ENCODE results near the gene AGR3.

DNA sequence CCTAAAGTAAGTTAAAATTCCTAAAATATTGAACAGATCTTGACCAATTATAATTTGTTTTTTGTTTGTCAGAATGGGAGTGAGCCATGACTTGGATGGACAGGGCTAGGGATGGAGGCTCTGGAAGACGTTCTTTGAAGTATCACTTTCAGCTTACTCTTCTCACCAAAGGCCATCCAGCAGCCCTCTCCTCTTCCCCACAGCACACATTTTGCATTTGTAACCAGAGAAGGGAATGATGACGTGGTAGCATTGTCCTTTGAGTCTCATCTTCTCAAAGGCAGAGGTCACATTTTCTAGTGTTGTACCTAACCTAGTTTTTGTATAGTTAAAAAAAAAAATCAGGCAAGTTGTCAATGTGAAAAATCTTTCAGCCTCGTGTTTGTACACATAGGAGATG is 43.8 kb upstream of the AGR3 start:
- TF ChIP-seq, protein P1, sequence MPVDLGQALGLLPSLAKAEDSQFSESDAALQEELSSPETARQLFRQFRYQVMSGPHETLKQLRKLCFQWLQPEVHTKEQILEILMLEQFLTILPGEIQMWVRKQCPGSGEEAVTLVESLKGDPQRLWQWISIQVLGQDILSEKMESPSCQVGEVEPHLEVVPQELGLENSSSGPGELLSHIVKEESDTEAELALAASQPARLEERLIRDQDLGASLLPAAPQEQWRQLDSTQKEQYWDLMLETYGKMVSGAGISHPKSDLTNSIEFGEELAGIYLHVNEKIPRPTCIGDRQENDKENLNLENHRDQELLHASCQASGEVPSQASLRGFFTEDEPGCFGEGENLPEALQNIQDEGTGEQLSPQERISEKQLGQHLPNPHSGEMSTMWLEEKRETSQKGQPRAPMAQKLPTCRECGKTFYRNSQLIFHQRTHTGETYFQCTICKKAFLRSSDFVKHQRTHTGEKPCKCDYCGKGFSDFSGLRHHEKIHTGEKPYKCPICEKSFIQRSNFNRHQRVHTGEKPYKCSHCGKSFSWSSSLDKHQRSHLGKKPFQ (tag by site-specific recombination; IDR thresholded peaks at IDR 0.05): no peak
- TF ChIP-seq ZNF792 (tag by site-specific recombination; IDR thresholded peaks at IDR 0.05): no peak
- no peak for TF ChIP-seq ZNF311 (tag by site-specific recombination; IDR thresholded peaks at IDR 0.05; ENCODE audit: borderline replicate concordance)
- TF ChIP-seq, protein P2, sequence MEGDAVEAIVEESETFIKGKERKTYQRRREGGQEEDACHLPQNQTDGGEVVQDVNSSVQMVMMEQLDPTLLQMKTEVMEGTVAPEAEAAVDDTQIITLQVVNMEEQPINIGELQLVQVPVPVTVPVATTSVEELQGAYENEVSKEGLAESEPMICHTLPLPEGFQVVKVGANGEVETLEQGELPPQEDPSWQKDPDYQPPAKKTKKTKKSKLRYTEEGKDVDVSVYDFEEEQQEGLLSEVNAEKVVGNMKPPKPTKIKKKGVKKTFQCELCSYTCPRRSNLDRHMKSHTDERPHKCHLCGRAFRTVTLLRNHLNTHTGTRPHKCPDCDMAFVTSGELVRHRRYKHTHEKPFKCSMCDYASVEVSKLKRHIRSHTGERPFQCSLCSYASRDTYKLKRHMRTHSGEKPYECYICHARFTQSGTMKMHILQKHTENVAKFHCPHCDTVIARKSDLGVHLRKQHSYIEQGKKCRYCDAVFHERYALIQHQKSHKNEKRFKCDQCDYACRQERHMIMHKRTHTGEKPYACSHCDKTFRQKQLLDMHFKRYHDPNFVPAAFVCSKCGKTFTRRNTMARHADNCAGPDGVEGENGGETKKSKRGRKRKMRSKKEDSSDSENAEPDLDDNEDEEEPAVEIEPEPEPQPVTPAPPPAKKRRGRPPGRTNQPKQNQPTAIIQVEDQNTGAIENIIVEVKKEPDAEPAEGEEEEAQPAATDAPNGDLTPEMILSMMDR (tag by site-specific recombination; IDR thresholded peaks at IDR 0.05): no peak
- no peak for TF ChIP-seq RBAK (tag by site-specific recombination; IDR thresholded peaks at IDR 0.05)
- TF ChIP-seq ZNF561 (tag by site-specific recombination; IDR thresholded peaks at IDR 0.05; ENCODE audit: borderline replicate concordance): no peak

All from HEK293 (cell line).